WTC11 (cell line): ENCODE results near the gene CACNA1C. TPM values are rescaled to one million over a fixed set of nuclear protein-coding genes. Genes with fewer than 3 reads are reported as not detected.

ENCODE experiments used
- ATAC-seq: fragments of 200-7000 bp; cut with Tn5 transposase; 2 replicates; pipeline ENCODE4 v1.10.0; 2021; ENCODE audit warnings: mild to moderate bottlenecking, moderate library complexity
- CTCF ChIA-PET: fragments of 300-600 bp; sonication (Branson Sonifier 250); formaldehyde crosslinking; loops from one replicate; lab custom pipeline; 2021; ENCODE audit warnings: antibody characterized with exemption; lab: Charles Lee
- POLR2A ChIA-PET: fragments of 350-600 bp; sonication (Branson Sonifier 250); formaldehyde crosslinking; loops from one replicate; lab custom pipeline; 2021; ENCODE audit warnings: antibody characterized with exemption; lab: Charles Lee
- DNase-seq: peaks from one replicate; pipeline ENCODE4 v3.0.0; 2021; ENCODE audit warnings: low spot score
- H3K27ac Mint-ChIP-seq: 2 replicates; pipeline ENCODE4 v1.8.0; 2021; ENCODE audit warnings: mixed read lengths
- H3K27me3 Mint-ChIP-seq: 2 replicates; pipeline ENCODE4 v1.8.0; 2021; ENCODE audit warnings: low read depth, mild to moderate bottlenecking, moderate library complexity, mixed read lengths
- H3K36me3 Mint-ChIP-seq: 2 replicates; pipeline ENCODE4 v1.8.0; 2021; ENCODE audit warnings: mixed read lengths
- H3K4me1 Mint-ChIP-seq: 2 replicates; pipeline ENCODE4 v1.8.0; 2022; ENCODE audit warnings: mixed read lengths
- H3K4me3 Mint-ChIP-seq: 2 replicates; pipeline ENCODE4 v1.8.0; 2021; ENCODE audit warnings: mild to moderate bottlenecking, moderate library complexity, mixed read lengths
- H3K9me3 Mint-ChIP-seq: 2 replicates; pipeline ENCODE4 v1.8.0; 2021; ENCODE audit warnings: mixed read lengths
- ATF1 ChIP-seq: sonication (generic); formaldehyde crosslinking; IDR thresholded peaks from 2 replicates; pipeline ENCODE4 v1.8.1; 2023; ENCODE audit warnings: mild to moderate bottlenecking, moderate library complexity, missing genetic modification reagents
- ATF6 ChIP-seq: sonication (generic); formaldehyde crosslinking; IDR thresholded peaks from 2 replicates; pipeline ENCODE4 v1.8.1; 2023; ENCODE audit warnings: mild to moderate bottlenecking, missing genetic modification reagents
- CREB1 ChIP-seq: sonication (generic); formaldehyde crosslinking; IDR thresholded peaks from 2 replicates; pipeline ENCODE4 v1.8.0; 2023; ENCODE audit warnings: mild to moderate bottlenecking, missing genetic modification reagents
- ELF4 ChIP-seq: sonication (generic); formaldehyde crosslinking; IDR thresholded peaks from 2 replicates; pipeline ENCODE4 v1.8.1; 2022; ENCODE audit warnings: low read depth, mild to moderate bottlenecking, moderate library complexity, missing genetic modification reagents
- FOXP4 ChIP-seq: sonication (generic); formaldehyde crosslinking; IDR thresholded peaks from 2 replicates; pipeline ENCODE4 v1.8.0; 2022; ENCODE audit warnings: mild to moderate bottlenecking, missing genetic modification reagents
- GABPB1 ChIP-seq: sonication (generic); formaldehyde crosslinking; IDR thresholded peaks from 2 replicates; pipeline ENCODE4 v1.8.1; 2023; ENCODE audit warnings: mild to moderate bottlenecking, missing genetic modification reagents
- GRHL2 ChIP-seq: fragments of 250-450 bp; sonication (Bioruptor Pico); IDR thresholded peaks from 2 replicates; pipeline ENCODE4 v1.8.0; 2022; ENCODE audit warnings: mild to moderate bottlenecking, moderate library complexity; ENCODE audit not compliant: insufficient replicate concordance, severe bottlenecking
- JAZF1 ChIP-seq: fragments of 250-450 bp; sonication (Bioruptor Pico); IDR thresholded peaks from 2 replicates; pipeline ENCODE4 v1.9.0; 2021; ENCODE audit warnings: moderate library complexity, mild to moderate bottlenecking, inconsistent platforms
- MXD4 ChIP-seq: fragments of 250-450 bp; sonication (Bioruptor Pico); IDR thresholded peaks from 2 replicates; pipeline ENCODE4 v1.8.0; 2021; ENCODE audit warnings: mild to moderate bottlenecking, moderate library complexity, borderline replicate concordance
- NFATC4 ChIP-seq: fragments of 250-450 bp; sonication (Bioruptor Pico); IDR thresholded peaks from 2 replicates; pipeline ENCODE4 v1.9.0; 2021; ENCODE audit warnings: mild to moderate bottlenecking
- NFE2L1 ChIP-seq: sonication (generic); formaldehyde crosslinking; IDR thresholded peaks from 2 replicates; pipeline ENCODE4 v1.8.1; 2023; ENCODE audit warnings: missing genetic modification reagents
- NR1H2 ChIP-seq: sonication (generic); formaldehyde crosslinking; IDR thresholded peaks from 2 replicates; pipeline ENCODE4 v1.9.0; 2021; ENCODE audit warnings: mild to moderate bottlenecking, moderate library complexity, missing genetic modification reagents
- SMAD4 ChIP-seq: sonication (generic); formaldehyde crosslinking; IDR thresholded peaks from 2 replicates; pipeline ENCODE4 v1.8.0; 2022; ENCODE audit warnings: mild to moderate bottlenecking, missing genetic modification reagents
- TEAD1 ChIP-seq: sonication (generic); formaldehyde crosslinking; IDR thresholded peaks from 2 replicates; pipeline ENCODE4 v1.8.0; 2022; ENCODE audit warnings: mild to moderate bottlenecking, missing genetic modification reagents
- TEAD4 ChIP-seq: sonication (generic); formaldehyde crosslinking; IDR thresholded peaks from 2 replicates; pipeline ENCODE4 v1.8.0; 2022; ENCODE audit warnings: mild to moderate bottlenecking, missing genetic modification reagents
- ZNF121 ChIP-seq: sonication (generic); formaldehyde crosslinking; IDR thresholded peaks from 2 replicates; pipeline ENCODE4 v1.8.0; 2023; ENCODE audit warnings: missing genetic modification reagents
- ZNF138 ChIP-seq: sonication (generic); formaldehyde crosslinking; conservative IDR thresholded peaks from 2 replicates; pipeline ENCODE4 v1.8.1; 2022; ENCODE audit warnings: mild to moderate bottlenecking, moderate library complexity, missing genetic modification reagents
- ZNF232 ChIP-seq: sonication (generic); formaldehyde crosslinking; IDR thresholded peaks from 2 replicates; pipeline ENCODE4 v1.8.0; 2022; ENCODE audit warnings: mild to moderate bottlenecking, missing genetic modification reagents
- ZNF263 ChIP-seq: sonication (generic); formaldehyde crosslinking; IDR thresholded peaks from 2 replicates; pipeline ENCODE4 v1.8.1; 2022; ENCODE audit warnings: low read depth, mild to moderate bottlenecking, moderate library complexity, missing genetic modification reagents
- ZNF317 ChIP-seq: sonication (generic); formaldehyde crosslinking; IDR thresholded peaks from 2 replicates; pipeline ENCODE4 v1.8.1; 2023; ENCODE audit warnings: low read depth, mild to moderate bottlenecking, moderate library complexity, missing genetic modification reagents, borderline replicate concordance
- ZNF416 ChIP-seq: fragments of 250-450 bp; sonication (Bioruptor Pico); IDR thresholded peaks from 2 replicates; pipeline ENCODE4 v1.9.0; 2021; ENCODE audit warnings: mild to moderate bottlenecking, inconsistent platforms
- ZNF423 ChIP-seq: fragments of 250-450 bp; sonication (Bioruptor Pico); IDR thresholded peaks from 2 replicates; pipeline ENCODE4 v2.1.2; 2022; ENCODE audit warnings: mild to moderate bottlenecking, moderate library complexity
- total RNA-seq: library from RNA; stranded (reverse); gene quantifications from 3 replicates; pipeline ENCODE4 v1.2.3, GENCODE V29; 2021
- TF ChIP-seq, protein P1 (sequence below): fragments of 200-600 bp; IDR thresholded peaks from 2 replicates; pipeline ENCODE4 v1.8.0; 2022; ENCODE audit warnings: antibody characterized with exemption
- TF ChIP-seq, protein P2 (sequence below): sonication (generic); formaldehyde crosslinking; IDR thresholded peaks from 2 replicates; pipeline ENCODE4 v1.8.1; 2022; ENCODE audit warnings: missing genetic modification reagents, borderline replicate concordance
- TF ChIP-seq, protein P3 (sequence below): sonication (generic); formaldehyde crosslinking; conservative IDR thresholded peaks from 2 replicates; pipeline ENCODE4 v1.8.1; 2022; ENCODE audit warnings: mild to moderate bottlenecking, missing genetic modification reagents
- TF ChIP-seq, protein P4 (sequence below): sonication (generic); formaldehyde crosslinking; IDR thresholded peaks from 2 replicates; pipeline ENCODE4 v1.8.0; 2023; ENCODE audit warnings: missing genetic modification reagents

The CACNA1C gene
- total RNA-seq, 1 experiment from 2014 or later, result 1.7 TPM

DNA sequence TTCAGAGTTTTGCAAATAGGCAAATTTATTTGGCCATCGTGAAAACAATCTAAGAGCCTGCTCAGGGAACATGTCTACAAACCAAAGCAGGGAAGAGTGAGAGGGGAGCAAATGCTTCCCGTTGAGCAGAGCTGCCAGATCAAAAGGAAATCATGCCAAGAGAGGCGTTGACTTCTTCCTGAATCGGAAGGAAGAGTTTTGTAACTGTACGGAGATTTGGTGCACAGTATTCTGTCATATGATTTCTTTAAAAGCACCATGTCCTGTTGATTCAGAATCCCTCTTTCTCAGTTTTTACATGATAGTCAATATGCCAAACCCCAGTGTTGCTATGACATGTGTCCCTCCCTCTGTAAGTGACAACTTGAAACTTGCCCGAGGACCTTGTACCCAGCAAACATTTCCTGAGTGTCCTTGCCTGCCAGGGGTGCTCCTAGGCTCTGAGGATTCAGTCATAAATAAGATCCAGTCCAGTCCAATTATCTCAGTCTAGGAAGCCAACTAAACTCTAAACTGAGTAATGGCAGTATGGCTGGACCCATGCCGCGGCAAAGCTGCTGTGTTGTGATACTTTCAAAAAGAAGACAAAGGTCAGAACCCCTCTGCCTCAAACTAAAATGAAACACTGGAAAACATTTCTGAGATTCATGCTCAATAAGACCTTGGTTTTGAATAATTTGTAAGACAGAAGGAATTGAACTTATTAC is 441.9 kb downstream of the CACNA1C start:
- Mint-ChIP-seq H3K36me3 (no peaks in the 10 kb centered on the region), H3K27ac (no peak overlapping the region), H3K27me3 (no peaks in the 10 kb centered on the region), H3K4me3 (no peak overlapping the region), H3K4me1 (no peaks in the 10 kb centered on the region), H3K9me3 (no peaks in the 10 kb centered on the region)
- TF ChIP-seq ZNF121 (CRISPR knock-in tag) (no peak), GRHL2 (CRISPR knock-in tag) (no peak), ZNF232 (CRISPR knock-in tag) (no peak), TEAD4 (no peak), ATF6 (no peak), NFE2L1 (CRISPR knock-in tag) (no peak), ATF1 (CRISPR knock-in tag) (no peak), ELF4 (CRISPR knock-in tag) (no peak), GABPB1 (CRISPR knock-in tag) (no peak), ZNF138 (no peak), JAZF1 (CRISPR knock-in tag) (no peak), FOXP4 (no peak), ZNF423 (no peak), SMAD4 (CRISPR knock-in tag) (no peak), MXD4 (no peak), ZNF317 (no peak)
- TF ChIP-seq, protein P1, sequence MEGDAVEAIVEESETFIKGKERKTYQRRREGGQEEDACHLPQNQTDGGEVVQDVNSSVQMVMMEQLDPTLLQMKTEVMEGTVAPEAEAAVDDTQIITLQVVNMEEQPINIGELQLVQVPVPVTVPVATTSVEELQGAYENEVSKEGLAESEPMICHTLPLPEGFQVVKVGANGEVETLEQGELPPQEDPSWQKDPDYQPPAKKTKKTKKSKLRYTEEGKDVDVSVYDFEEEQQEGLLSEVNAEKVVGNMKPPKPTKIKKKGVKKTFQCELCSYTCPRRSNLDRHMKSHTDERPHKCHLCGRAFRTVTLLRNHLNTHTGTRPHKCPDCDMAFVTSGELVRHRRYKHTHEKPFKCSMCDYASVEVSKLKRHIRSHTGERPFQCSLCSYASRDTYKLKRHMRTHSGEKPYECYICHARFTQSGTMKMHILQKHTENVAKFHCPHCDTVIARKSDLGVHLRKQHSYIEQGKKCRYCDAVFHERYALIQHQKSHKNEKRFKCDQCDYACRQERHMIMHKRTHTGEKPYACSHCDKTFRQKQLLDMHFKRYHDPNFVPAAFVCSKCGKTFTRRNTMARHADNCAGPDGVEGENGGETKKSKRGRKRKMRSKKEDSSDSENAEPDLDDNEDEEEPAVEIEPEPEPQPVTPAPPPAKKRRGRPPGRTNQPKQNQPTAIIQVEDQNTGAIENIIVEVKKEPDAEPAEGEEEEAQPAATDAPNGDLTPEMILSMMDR, result no peak
- TF ChIP-seq, protein P2, sequence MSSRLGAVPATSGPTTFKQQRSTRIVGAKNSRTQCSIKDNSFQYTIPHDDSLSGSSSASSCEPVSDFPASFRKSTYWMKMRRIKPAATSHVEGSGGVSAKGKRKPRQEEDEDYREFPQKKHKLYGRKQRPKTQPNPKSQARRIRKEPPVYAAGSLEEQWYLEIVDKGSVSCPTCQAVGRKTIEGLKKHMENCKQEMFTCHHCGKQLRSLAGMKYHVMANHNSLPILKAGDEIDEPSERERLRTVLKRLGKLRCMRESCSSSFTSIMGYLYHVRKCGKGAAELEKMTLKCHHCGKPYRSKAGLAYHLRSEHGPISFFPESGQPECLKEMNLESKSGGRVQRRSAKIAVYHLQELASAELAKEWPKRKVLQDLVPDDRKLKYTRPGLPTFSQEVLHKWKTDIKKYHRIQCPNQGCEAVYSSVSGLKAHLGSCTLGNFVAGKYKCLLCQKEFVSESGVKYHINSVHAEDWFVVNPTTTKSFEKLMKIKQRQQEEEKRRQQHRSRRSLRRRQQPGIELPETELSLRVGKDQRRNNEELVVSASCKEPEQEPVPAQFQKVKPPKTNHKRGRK, result no peak
- DNase-seq, result no peak
- POLR2A ChIA-PET, result no interaction called here
- CTCF ChIA-PET, result no interaction called here
- no peak for ATAC-seq

DNA sequence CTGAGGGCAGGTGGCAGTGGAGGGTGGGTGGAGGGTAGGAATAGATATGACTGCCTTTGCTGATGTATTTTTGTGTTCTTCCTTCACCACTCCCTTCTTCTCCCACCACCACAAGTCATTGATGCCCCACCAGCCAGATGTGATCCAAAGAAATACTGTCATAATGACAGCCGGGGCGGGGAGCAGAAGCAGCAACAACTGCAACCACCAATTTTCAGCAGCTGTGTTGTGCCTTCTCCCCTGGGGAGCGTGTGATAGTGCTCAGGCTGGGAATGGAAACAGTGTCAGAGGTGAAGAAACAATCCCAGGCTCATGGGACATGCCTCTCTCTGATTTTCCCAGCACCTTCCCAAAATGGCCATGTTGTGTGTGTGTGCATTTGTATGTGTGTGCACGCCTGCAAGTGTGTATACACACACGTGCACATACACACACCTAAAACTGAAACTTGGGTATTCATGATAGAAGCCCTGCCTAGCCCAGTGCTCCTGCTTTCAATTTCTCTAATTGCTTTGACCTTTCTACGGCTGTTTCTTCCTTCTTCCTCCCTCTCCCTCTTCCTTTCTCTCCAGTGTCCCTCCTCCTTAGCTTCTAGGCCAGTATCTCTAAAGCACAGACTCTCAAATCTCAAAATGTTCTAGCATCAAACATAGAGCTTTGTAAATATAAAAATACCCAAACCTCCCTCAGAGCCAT is 442.8 kb downstream of the CACNA1C start:
- no peak for ATAC-seq
- Mint-ChIP-seq H3K27me3 (no peaks in the 10 kb centered on the region), H3K27ac (no peak overlapping the region), H3K9me3 (no peaks in the 10 kb centered on the region), H3K36me3 (no peaks in the 10 kb centered on the region), H3K4me1 (no peaks in the 10 kb centered on the region), H3K4me3 (no peak overlapping the region)
- POLR2A ChIA-PET, result no interaction called here
- DNase-seq, result no peak
- CTCF ChIA-PET, result interaction anchor here (0.5 kb wide), 1 partner anchor 25 kb away, joined by 3 read pairs; no protein-coding TSS in a partner anchor
- TF ChIP-seq, protein P3, sequence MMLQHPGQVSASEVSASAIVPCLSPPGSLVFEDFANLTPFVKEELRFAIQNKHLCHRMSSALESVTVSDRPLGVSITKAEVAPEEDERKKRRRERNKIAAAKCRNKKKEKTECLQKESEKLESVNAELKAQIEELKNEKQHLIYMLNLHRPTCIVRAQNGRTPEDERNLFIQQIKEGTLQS, result no peak
- no peak for TF ChIP-seq ATF6
- TF ChIP-seq NFATC4, result no peak
- TF ChIP-seq ZNF416, result no peak
- TF ChIP-seq ZNF263 (CRISPR knock-in tag), result no peak
- TF ChIP-seq, protein P4, sequence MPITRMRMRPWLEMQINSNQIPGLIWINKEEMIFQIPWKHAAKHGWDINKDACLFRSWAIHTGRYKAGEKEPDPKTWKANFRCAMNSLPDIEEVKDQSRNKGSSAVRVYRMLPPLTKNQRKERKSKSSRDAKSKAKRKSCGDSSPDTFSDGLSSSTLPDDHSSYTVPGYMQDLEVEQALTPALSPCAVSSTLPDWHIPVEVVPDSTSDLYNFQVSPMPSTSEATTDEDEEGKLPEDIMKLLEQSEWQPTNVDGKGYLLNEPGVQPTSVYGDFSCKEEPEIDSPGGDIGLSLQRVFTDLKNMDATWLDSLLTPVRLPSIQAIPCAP (CRISPR knock-in tag), result no peak
- TF ChIP-seq TEAD1 (CRISPR knock-in tag), result no peak
- no peak for TF ChIP-seq NR1H2
- no peak for TF ChIP-seq CREB1 (CRISPR knock-in tag)
